RWPE1 (cell line): ENCODE results near the gene BIRC7.
"Not testable (repeated sequence)": the region's sequence is repeated elsewhere in the genome, so short reads cannot be mapped to it uniquely, and the experiment has no call there.

Experiments
- CTCF ChIA-PET: fragments of 350-600 bp; sonication (Branson Sonifier 250); formaldehyde crosslinking; extraction: SDS; loops from one replicate; lab custom pipeline; 2021; lab: Yijun Ruan, JAX
- POLR2A ChIA-PET: fragments of 400-600 bp; formaldehyde crosslinking; extraction: SDS; loops from one replicate; lab custom pipeline; 2020; ENCODE audit warnings: antibody characterized with exemption; ENCODE audit not compliant: low non-redundant PET; lab: Yijun Ruan, JAX
- DNase-seq: peaks from one replicate; pipeline ENCODE4 v3.0.0; 2012; ENCODE audit warnings: low spot score
- H3K27ac ChIP-seq: fragments of 450-650 bp; 2 replicates; pipeline ENCODE4 v1.5.1; 2017
- TF ChIP-seq, protein P1 (sequence below): fragments of 450-650 bp; conservative IDR thresholded peaks from 2 replicates; pipeline ENCODE4 v1.5.1; 2017; ENCODE audit warnings: low read depth, mild to moderate bottlenecking

The BIRC7 gene

GRCh38 chr20:63246490-63247288 is 11.0 kb downstream of the BIRC7 start:
- ChIA-PET CTCF (interaction anchor here (0.6 to 2.5 kb wide), 5 partner anchors 12 to 373 kb away, joined by 3 to 20 read pairs (median 7); no protein-coding TSS in a partner anchor), POLR2A (no interaction called here)
- no peak for DNase-seq
- TF ChIP-seq, protein P1, sequence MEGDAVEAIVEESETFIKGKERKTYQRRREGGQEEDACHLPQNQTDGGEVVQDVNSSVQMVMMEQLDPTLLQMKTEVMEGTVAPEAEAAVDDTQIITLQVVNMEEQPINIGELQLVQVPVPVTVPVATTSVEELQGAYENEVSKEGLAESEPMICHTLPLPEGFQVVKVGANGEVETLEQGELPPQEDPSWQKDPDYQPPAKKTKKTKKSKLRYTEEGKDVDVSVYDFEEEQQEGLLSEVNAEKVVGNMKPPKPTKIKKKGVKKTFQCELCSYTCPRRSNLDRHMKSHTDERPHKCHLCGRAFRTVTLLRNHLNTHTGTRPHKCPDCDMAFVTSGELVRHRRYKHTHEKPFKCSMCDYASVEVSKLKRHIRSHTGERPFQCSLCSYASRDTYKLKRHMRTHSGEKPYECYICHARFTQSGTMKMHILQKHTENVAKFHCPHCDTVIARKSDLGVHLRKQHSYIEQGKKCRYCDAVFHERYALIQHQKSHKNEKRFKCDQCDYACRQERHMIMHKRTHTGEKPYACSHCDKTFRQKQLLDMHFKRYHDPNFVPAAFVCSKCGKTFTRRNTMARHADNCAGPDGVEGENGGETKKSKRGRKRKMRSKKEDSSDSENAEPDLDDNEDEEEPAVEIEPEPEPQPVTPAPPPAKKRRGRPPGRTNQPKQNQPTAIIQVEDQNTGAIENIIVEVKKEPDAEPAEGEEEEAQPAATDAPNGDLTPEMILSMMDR, result no peak
- H3K27ac ChIP-seq, result no peak overlapping the region

- H3K27ac ChIP-seq, result no peak overlapping the region
- ChIA-PET CTCF (interaction anchor here (0.7 to 2.3 kb wide), 2 partner anchors 9 to 25 kb away, joined by 3 to 13 read pairs; no protein-coding TSS in a partner anchor), POLR2A (no interaction called here)
- DNase-seq, result no peak
- TF ChIP-seq, protein P1, result no peak
These were observed 12.0 kb downstream of the BIRC7 start for GRCh38 chr20:63247671-63248228.

- H3K27ac ChIP-seq, result no peak overlapping the region
- DNase-seq, result no peak
- TF ChIP-seq, protein P1, result no peak
- CTCF ChIA-PET, result interaction anchor here (0.7 to 2.3 kb wide), 5 partner anchors 14 to 61 kb away, joined by 3 to 13 read pairs (median 4); no protein-coding TSS in a partner anchor
- POLR2A ChIA-PET, result no interaction called here
These were observed 13.3 kb downstream of the BIRC7 start for GRCh38 chr20:63248835-63249591.

DNA sequence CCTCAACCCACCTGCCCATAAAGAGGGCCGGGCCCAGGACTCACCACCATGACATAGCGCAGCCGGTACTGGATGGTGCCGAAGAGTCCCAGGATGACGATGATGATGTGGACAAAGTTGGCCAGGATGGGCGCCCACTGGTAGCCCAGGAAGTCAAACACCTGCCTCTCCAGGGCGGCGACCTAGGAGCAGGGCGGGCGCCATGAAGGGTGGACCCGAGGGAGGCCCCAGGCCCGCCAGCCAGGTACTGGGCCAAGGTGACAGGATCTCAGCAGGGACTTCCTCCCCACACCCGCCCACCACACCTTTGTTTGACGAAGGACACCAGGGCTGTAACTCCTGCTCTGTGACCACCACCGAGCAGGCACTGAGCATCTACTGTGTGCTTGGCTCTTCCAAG is 14.2 kb downstream of the BIRC7 start:
- ChIA-PET CTCF (interaction anchor here (1.0 to 2.3 kb wide), 3 partner anchors 15 to 60 kb away, joined by 3 to 13 read pairs (median 5); no protein-coding TSS in a partner anchor), POLR2A (no interaction called here)
- TF ChIP-seq, protein P1, result no peak
- no peak for DNase-seq
- no peak overlapping the region for H3K27ac ChIP-seq

DNA sequence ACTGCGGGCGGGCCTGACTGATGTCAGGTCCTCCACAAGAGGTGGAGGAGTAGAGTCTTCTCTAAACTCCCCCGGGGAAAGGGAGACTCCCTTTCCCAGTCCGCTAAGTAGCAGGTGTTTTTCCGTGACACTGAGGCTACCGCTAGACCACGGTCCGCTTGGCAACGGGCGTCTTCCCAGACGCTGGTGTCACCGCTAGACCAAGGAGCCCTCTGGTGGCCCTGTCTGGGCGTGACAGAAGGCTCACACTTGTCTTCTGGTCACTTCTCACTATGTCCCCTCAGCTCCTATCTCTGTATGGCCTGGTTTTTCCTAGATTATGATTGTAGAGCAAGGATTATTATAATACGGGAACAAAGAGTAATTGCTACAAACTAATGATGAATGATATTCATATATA is 15.6 kb downstream of the BIRC7 start:
- H3K27ac ChIP-seq, POLR2A ChIA-PET: not testable (repeated sequence)
- CTCF ChIA-PET, result interaction anchor here (0.7 to 6.4 kb wide), 4 partner anchors 21 to 196 kb away, joined by 3 to 33 read pairs (median 4); partner anchors contain the start of gene ARFGAP1

GRCh38 chr20:63252284-63252711 is 16.6 kb downstream of the BIRC7 start:
- POLR2A ChIA-PET, result interaction anchor here (0.6 to 1.1 kb wide), 2 partner anchors 37 to 245 kb away, joined by 3 read pairs; no protein-coding TSS in a partner anchor
- TF ChIP-seq, protein P1, result no peak
- DNase-seq, result no peak
- CTCF ChIA-PET, result interaction anchor here (0.6 to 6.4 kb wide), 6 partner anchors 11 to 312 kb away, joined by 3 to 33 read pairs (median 4); partner anchors contain the start of gene ARFGAP1
- H3K27ac ChIP-seq, result no peak overlapping the region

More for the DNA sequence above, 15.6 kb downstream of the BIRC7 start:
- not testable (repeated sequence) for DNase-seq
